Measurements from ENCODE around the gene CFAP97D1.

CFAP97D1 gene

GRCh38 chr17:43779145-43780125 lies 800 bp upstream of the CFAP97D1 start:
- TF ChIP-seq, protein P1, sequence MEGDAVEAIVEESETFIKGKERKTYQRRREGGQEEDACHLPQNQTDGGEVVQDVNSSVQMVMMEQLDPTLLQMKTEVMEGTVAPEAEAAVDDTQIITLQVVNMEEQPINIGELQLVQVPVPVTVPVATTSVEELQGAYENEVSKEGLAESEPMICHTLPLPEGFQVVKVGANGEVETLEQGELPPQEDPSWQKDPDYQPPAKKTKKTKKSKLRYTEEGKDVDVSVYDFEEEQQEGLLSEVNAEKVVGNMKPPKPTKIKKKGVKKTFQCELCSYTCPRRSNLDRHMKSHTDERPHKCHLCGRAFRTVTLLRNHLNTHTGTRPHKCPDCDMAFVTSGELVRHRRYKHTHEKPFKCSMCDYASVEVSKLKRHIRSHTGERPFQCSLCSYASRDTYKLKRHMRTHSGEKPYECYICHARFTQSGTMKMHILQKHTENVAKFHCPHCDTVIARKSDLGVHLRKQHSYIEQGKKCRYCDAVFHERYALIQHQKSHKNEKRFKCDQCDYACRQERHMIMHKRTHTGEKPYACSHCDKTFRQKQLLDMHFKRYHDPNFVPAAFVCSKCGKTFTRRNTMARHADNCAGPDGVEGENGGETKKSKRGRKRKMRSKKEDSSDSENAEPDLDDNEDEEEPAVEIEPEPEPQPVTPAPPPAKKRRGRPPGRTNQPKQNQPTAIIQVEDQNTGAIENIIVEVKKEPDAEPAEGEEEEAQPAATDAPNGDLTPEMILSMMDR (IDR thresholded peaks at IDR 0.05; ENCODE audit: control insufficient read depth, extremely low read depth, insufficient read depth) = 0 out of 2 replicates have a peak, but pooled peaks have one; percentile 1
- DNase-seq (ENCODE audit: low read depth) = no peak
- H3K4me3 ChIP-seq (ENCODE audit: low read depth, low read length) = peak overlapping the region; percentile 86

DNA sequence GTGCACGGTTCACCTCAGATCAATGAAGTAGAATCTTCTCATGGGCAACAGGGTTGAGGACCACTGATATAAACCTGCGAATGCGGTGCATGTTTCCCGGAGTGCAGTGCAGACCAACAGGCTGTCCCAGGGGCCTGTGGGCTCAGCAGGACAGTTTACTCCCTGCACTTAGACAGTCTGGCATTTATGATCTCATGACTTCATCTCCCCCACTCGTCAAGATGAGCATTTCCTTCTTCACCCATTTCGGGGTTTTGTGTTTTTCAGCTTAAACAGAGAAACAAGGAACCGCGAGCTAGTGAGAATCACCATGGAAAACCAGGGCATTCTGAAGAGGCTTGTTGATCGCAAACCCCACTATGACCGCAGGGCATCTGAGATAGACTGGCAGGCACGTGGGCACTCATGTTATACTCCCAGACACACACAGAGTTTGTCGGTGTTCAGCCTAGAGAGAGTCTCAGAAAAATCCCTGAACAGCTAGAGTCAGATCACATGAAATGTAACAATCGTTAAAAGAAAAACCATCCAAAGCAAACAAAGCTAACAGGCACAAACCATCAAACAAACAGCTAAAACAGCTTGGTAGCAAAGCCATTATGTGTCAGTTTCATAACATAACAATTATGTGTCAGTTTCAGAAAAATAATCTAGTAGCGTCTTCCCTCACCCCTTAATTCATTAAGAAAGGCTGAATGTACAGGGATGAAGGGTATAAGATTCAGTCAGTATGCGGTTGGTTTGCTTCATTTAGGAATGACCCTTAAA lies 2.9 kb downstream of the CFAP97D1 start:
- TF ChIP-seq, protein P1 (IDR thresholded peaks at IDR 0.05; ENCODE audit: control insufficient read depth, extremely low read depth, insufficient read depth) = no peak
- DNase-seq (ENCODE audit: low read depth) = no peak
- no peak overlapping the region for H3K4me3 ChIP-seq (ENCODE audit: low read depth, low read length)

DNA sequence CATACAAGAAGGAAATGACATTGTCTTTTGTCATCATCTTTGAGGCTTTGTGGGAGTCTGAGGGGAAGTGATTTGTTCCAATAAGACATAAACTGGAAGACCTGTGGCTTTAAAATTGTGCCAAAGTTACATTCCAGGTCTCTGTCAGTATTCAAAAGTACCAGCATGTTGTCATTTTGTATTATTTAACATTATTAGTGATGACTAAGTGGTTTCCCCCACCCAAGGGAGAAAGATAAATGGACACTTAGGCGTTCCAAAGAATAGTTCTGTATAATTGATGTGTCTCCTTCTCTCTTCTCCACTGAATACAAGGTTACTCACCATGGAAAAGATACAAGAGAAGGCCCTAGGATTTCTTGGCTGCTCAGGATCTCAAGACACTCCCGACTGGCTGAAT lies 3.8 kb downstream of the CFAP97D1 start:
- no peak overlapping the region for H3K4me3 ChIP-seq (ENCODE audit: low read depth, low read length)
- TF ChIP-seq, protein P1 (IDR thresholded peaks at IDR 0.05; ENCODE audit: control insufficient read depth, extremely low read depth, insufficient read depth) = no peak
- no peak for DNase-seq (ENCODE audit: low read depth)

GRCh38 chr17:43784628-43785101 lies 4.4 kb downstream of the CFAP97D1 start:
- DNase-seq (ENCODE audit: low read depth) = no peak
- no peak overlapping the region for H3K4me3 ChIP-seq (ENCODE audit: low read depth, low read length)
- TF ChIP-seq, protein P1 (IDR thresholded peaks at IDR 0.05; ENCODE audit: control insufficient read depth, extremely low read depth, insufficient read depth) = no peak

GRCh38 chr17:43787728-43788127 lies 7.5 kb downstream of the CFAP97D1 start:
- no peak for DNase-seq (ENCODE audit: low read depth)
- TF ChIP-seq, protein P1 (IDR thresholded peaks at IDR 0.05; ENCODE audit: control insufficient read depth, extremely low read depth, insufficient read depth) = no peak
- H3K4me3 ChIP-seq (ENCODE audit: low read depth, low read length) = no peak overlapping the region

DNA sequence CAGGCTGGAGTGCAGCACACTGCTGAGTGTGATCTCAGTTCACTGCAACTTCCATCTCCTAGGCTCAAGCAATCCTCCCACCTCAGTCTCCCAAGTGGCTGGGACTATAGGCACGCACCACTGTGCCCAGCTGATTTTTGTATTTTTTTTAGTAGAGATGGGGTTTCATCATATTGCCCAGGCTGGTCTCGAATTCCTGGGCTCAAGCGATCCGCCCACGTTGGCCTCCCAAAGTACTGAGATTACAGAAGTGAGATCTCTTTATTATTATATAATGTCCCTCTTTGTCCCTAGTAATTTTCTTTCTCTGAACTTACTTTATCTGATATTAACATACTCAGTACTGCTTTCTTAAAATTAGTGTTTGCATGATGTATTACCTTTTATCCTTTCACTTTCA lies 8.3 kb downstream of the CFAP97D1 start:
- TF ChIP-seq, protein P1 (IDR thresholded peaks at IDR 0.05; ENCODE audit: control insufficient read depth, extremely low read depth, insufficient read depth) = no peak
- no peak for DNase-seq (ENCODE audit: low read depth)
- H3K4me3 ChIP-seq (ENCODE audit: low read depth, low read length) = no peak overlapping the region

Data from LNCaP clone FGC (cell line).